KMS-11 (cell line): ENCODE data around the gene ATP5PF.

ENCODE experiments used
- H2AFZ ChIP-seq: fragments of 200-600 bp; sonication (generic); 2 replicates; pipeline ENCODE4 v1.6.1; 2016; ENCODE audit warnings: antibody characterized with exemption, mixed run types, low read depth
- H3K27ac ChIP-seq: fragments of 200-600 bp; sonication (generic); 2 replicates; pipeline ENCODE4 v1.6.1; 2016; ENCODE audit warnings: mild to moderate bottlenecking, mixed run types
- H3K27me3 ChIP-seq: fragments of 200-600 bp; sonication (generic); 2 replicates; pipeline ENCODE4 v1.6.1; 2017; ENCODE audit warnings: mild to moderate bottlenecking, low read depth, mixed run types, moderate library complexity; ENCODE audit not compliant: insufficient read depth
- H3K36me3 ChIP-seq: fragments of 200-600 bp; sonication (generic); 2 replicates; pipeline ENCODE4 v1.6.1; 2017; ENCODE audit warnings: mild to moderate bottlenecking, mixed run types; ENCODE audit not compliant: insufficient read depth
- H3K4me1 ChIP-seq: fragments of 200-600 bp; sonication (generic); 2 replicates; pipeline ENCODE4 v1.6.1; 2016; ENCODE audit warnings: mild to moderate bottlenecking, low read depth, mixed run types; ENCODE audit not compliant: poor library complexity, severe bottlenecking
- H3K4me2 ChIP-seq: fragments of 200-600 bp; sonication (generic); 2 replicates; pipeline ENCODE4 v1.7.0; 2016; ENCODE audit warnings: mild to moderate bottlenecking, mixed run types
- H3K4me3 ChIP-seq: fragments of 200-600 bp; sonication (generic); IDR thresholded peaks from 2 replicates; pipeline ENCODE4 v1.6.1; 2017; ENCODE audit warnings: low read depth, low read length, mixed read lengths; ENCODE audit not compliant: insufficient read depth
- H3K79me2 ChIP-seq: fragments of 200-600 bp; sonication (generic); 2 replicates; pipeline ENCODE4 v1.6.1; 2016; ENCODE audit warnings: low read depth, mixed run types; ENCODE audit not compliant: insufficient read depth
- H3K9ac ChIP-seq: fragments of 200-600 bp; sonication (generic); 2 replicates; pipeline ENCODE4 v1.6.1; 2016; ENCODE audit warnings: mild to moderate bottlenecking, mixed run types
- H4K20me1 ChIP-seq: fragments of 200-600 bp; sonication (generic); 2 replicates; pipeline ENCODE4 v1.6.1; 2016; ENCODE audit warnings: mild to moderate bottlenecking, mixed run types; ENCODE audit not compliant: insufficient read depth
- CTCF ChIP-seq: fragments of 200-600 bp; sonication (generic); conservative IDR thresholded peaks from 2 replicates; pipeline ENCODE4 v1.6.1; 2017; ENCODE audit warnings: low read depth, mild to moderate bottlenecking, antibody characterized with exemption, low read length, moderate library complexity, mixed read lengths

The ATP5PF gene

GRCh38 chr21:25682382-25682781 lies 52.3 kb downstream of the ATP5PF start:
- no peak overlapping the region for H3K27ac ChIP-seq
- H3K4me2 ChIP-seq = no peak overlapping the region
- H3K79me2 ChIP-seq = no peaks in the 10 kb centered on the region
- no peaks in the 10 kb centered on the region for H3K27me3 ChIP-seq
- no peaks in the 10 kb centered on the region for H4K20me1 ChIP-seq
- no peaks in the 10 kb centered on the region for H3K36me3 ChIP-seq
- H3K4me1 ChIP-seq = no peaks in the 10 kb centered on the region
- no peak for TF ChIP-seq CTCF
- no peak overlapping the region for H2AFZ ChIP-seq
- no peak overlapping the region for H3K9ac ChIP-seq
- no peak overlapping the region for H3K4me3 ChIP-seq

GRCh38 chr21:25676451-25676850 lies 58.3 kb downstream of the ATP5PF start:
- H3K36me3 ChIP-seq = no peaks in the 10 kb centered on the region
- H3K9ac ChIP-seq = no peak overlapping the region
- no peaks in the 10 kb centered on the region for H3K27me3 ChIP-seq
- no peak overlapping the region for H3K27ac ChIP-seq
- no peak overlapping the region for H2AFZ ChIP-seq
- TF ChIP-seq CTCF = no peak
- H4K20me1 ChIP-seq = no peaks in the 10 kb centered on the region
- no peaks in the 10 kb centered on the region for H3K79me2 ChIP-seq
- H3K4me2 ChIP-seq = no peak overlapping the region
- H3K4me1 ChIP-seq = no peaks in the 10 kb centered on the region
- no peak overlapping the region for H3K4me3 ChIP-seq
